Stimulated activated CD4-positive, alpha-beta T cell treated with anti-CD3 and anti-CD28 coated beads, Interleukin-1b, Interleukin-23, amount 100 ng/mL, for 24 hours (primary cell): ENCODE results near the gene EXOC6.

ENCODE experiments used
- DNase-seq, 4 experiments: peaks; one replicate each; pipeline ENCODE4 v3.0.0-alpha.2; 2020; ENCODE audit warnings: low read depth in 4 of 4, low spot score in 1 of 4

EXOC6 gene

GRCh38 chr10:92848441-92849233 lies at the start of gene EXOC6:
Gene EXOC6, plus strand, starts transcription at chr10:92848520. Its CDS starts 14 bp downstream, at chr10:92848534.
- peak; percentile 61 to 77 (median 72) for DNase-seq

- no peak for DNase-seq
These were observed 48.8 kb upstream of the EXOC6 start for GRCh38 chr10:92799568-92799967.

- no peak for DNase-seq
These were observed 48.1 kb upstream of the EXOC6 start for GRCh38 chr10:92800134-92800733.

- DNase-seq, result no peak
These were observed 46.1 kb upstream of the EXOC6 start for GRCh38 chr10:92801978-92802872.

GRCh38 chr10:92809840-92810239 lies 38.5 kb upstream of the EXOC6 start:
- no peak for DNase-seq

- no peak for DNase-seq
These were observed 37.3 kb upstream of the EXOC6 start for GRCh38 chr10:92810934-92811532.

GRCh38 chr10:92811986-92812385 lies 36.3 kb upstream of the EXOC6 start:
- DNase-seq, result no peak

- DNase-seq, result no peak
These were observed 34.3 kb upstream of the EXOC6 start for GRCh38 chr10:92813979-92814378.

- no peak for DNase-seq
These were observed 33.5 kb upstream of the EXOC6 start for GRCh38 chr10:92814790-92815189.

GRCh38 chr10:92816091-92816531 lies 32.2 kb upstream of the EXOC6 start:
- no peak for DNase-seq

- DNase-seq, result no peak
These were observed 26.2 kb upstream of the EXOC6 start for GRCh38 chr10:92822060-92822634.

- DNase-seq, result no peak
These were observed 25.4 kb upstream of the EXOC6 start for GRCh38 chr10:92822964-92823363.

- DNase-seq, result no peak
These were observed 22.3 kb upstream of the EXOC6 start for GRCh38 chr10:92826061-92826460.

GRCh38 chr10:92826504-92826903 lies 21.8 kb upstream of the EXOC6 start:
- DNase-seq, result no peak

- DNase-seq, result no peak
These were observed 19.1 kb upstream of the EXOC6 start for GRCh38 chr10:92829042-92829785.

GRCh38 chr10:92829786-92830377 lies 18.4 kb upstream of the EXOC6 start:
- DNase-seq, result no peak

- peak in 1 of 4 experiments; percentile 17 for DNase-seq
These were observed 17.6 kb upstream of the EXOC6 start for GRCh38 chr10:92830478-92831389.

- DNase-seq, result no peak
These were observed 16.2 kb upstream of the EXOC6 start for GRCh38 chr10:92832121-92832520.
